Small intestine (tissue), 7 donors: ENCODE results near the gene GRIFIN. TPM values are rescaled to one million over a fixed set of nuclear protein-coding genes. Genes with fewer than 3 reads are reported as not detected.
A peak's percentile ranks its signal among the peaks of the same experiment; 100 is the strongest.

ENCODE experiments used
- DNase-seq, 2 donors: peaks; one replicate each; pipeline versions ENCODE4 v3.0.0 to v3.0.0-alpha.2; 2013
- FAIRE-seq: peaks from 2 replicates; lab custom pipeline; 2012; peaks lifted over from hg19 to GRCh38; lab: Jason Lieb, UNC
- H3K27ac ChIP-seq, 3 donors: one replicate each; pipeline ENCODE4 v1.5.1; 2013; ENCODE audit warnings: low read length in 2 of 3, mild to moderate bottlenecking in 2 of 3, control low read depth in 1 of 3, inconsistent platforms in 1 of 3, low read depth in 1 of 3, moderate library complexity in 1 of 3
- H3K27me3 ChIP-seq, 3 donors: one replicate each; pipeline ENCODE4 v1.6.1; 2013; ENCODE audit warnings: low read length in 3 of 3, inconsistent platforms in 1 of 3; ENCODE audit not compliant: control insufficient read depth in 3 of 3, insufficient read depth in 3 of 3
- H3K36me3 ChIP-seq, 3 donors: one replicate each; pipeline ENCODE4 v1.6.1; 2013; ENCODE audit warnings: low read length in 3 of 3, inconsistent platforms in 1 of 3, low read depth in 1 of 3, mild to moderate bottlenecking in 1 of 3, moderate library complexity in 1 of 3; ENCODE audit not compliant: control insufficient read depth in 3 of 3, insufficient read depth in 2 of 3
- H3K4me1 ChIP-seq, 3 donors: one replicate each; pipeline ENCODE4 v1.6.1; 2013; ENCODE audit warnings: low read length in 2 of 3, inconsistent platforms in 1 of 3, low read depth in 1 of 3, mild to moderate bottlenecking in 1 of 3, moderate library complexity in 1 of 3; ENCODE audit not compliant: control insufficient read depth in 3 of 3, insufficient read depth in 2 of 3
- H3K4me3 ChIP-seq, 3 donors: one replicate each; pipeline ENCODE4 v1.5.1; 2013; ENCODE audit warnings: low read length in 3 of 3, control low read depth in 1 of 3, inconsistent platforms in 1 of 3, low read depth in 1 of 3, mild to moderate bottlenecking in 1 of 3, moderate library complexity in 1 of 3
- H3K9me3 ChIP-seq, 2 donors: one replicate each; pipeline ENCODE4 v1.6.1; 2013; ENCODE audit warnings: low read depth in 1 of 2, low read length in 1 of 2; ENCODE audit not compliant: control insufficient read depth in 2 of 2, insufficient read depth in 1 of 2
- WGBS, 3 donors: extraction: QIAGEN DNeasy Blood & Tissue Kit; methylation state at CpG; one replicate each; pipeline ENCODE4 v1.1.7; 2013; 5-methylcytosine and 5-hydroxymethylcytosine counted together
- polyA plus RNA-seq, 4 donors: library from polyadenylated mRNA; stranded (reverse) in 3 of 4; unstranded in 1 of 4; fragments of 200-250 nt in 3 of 4; fragments of 120-200 nt in 1 of 4; gene quantifications; one replicate each; pipeline versions ENCODE4 v1.2.1 to v1.2.3, GENCODE V29; 2013
- donor health status: healthy with polysubstance abuse.
- donor health status: control.
- donor health status: control.
- donor health status: Bipolar disorder and iron deficiency.
- donor health status: healthy.

Gene GRIFIN
- polyA plus RNA-seq, 4 donors, result not detected

DNA sequence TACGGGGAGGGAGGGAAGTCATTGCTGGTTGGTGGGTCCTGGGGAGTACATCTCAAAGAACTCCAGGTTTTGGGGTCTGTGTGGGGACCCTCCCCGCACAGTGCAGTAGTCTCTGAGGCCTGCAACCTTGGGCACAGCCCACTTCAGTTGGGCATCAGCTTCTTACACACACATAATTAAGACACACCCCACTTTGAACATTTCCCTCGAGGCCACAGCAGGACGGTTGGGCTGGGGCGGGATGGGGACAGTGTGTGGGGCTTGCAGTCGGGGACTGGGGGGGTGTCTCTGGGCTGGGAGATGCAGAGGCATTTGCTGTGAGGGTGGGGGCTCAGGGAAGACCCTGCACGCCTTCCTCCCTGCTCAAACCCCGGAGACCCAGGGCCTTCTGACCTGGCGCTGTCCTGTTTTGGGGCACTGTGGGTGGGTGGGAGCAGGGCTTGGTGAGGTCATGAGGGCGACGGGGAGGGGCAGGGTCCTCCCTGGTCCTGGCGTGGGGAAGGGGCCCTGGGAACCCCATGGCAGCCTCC is 44.6 kb upstream of the GRIFIN start:
- FAIRE-seq (no peak), DNase-seq (peak; percentile 46 to 65)
- Histone ChIP-seq H3K4me3 (peak overlapping the region; percentile 68 to 74 (median 70)), H3K9me3 (no peaks in the 10 kb centered on the region), H3K4me1 (peaks cover 3 to 65% (median 4%) of the 10 kb centered on the region in 3 donors), H3K27me3 (peaks cover 0 to 12% (median 0%) of the 10 kb centered on the region in 3 donors), H3K36me3 (peaks cover 0 to 34% (median 0%) of the 10 kb centered on the region in 3 donors), H3K27ac (peak overlapping the region in 2 of 3 donors; percentile 63 to 98)
- 3 to 19% (median 12%) methylated on average over 8 to 12 of the region's 12 CpGs for WGBS, 3 donors

DNA sequence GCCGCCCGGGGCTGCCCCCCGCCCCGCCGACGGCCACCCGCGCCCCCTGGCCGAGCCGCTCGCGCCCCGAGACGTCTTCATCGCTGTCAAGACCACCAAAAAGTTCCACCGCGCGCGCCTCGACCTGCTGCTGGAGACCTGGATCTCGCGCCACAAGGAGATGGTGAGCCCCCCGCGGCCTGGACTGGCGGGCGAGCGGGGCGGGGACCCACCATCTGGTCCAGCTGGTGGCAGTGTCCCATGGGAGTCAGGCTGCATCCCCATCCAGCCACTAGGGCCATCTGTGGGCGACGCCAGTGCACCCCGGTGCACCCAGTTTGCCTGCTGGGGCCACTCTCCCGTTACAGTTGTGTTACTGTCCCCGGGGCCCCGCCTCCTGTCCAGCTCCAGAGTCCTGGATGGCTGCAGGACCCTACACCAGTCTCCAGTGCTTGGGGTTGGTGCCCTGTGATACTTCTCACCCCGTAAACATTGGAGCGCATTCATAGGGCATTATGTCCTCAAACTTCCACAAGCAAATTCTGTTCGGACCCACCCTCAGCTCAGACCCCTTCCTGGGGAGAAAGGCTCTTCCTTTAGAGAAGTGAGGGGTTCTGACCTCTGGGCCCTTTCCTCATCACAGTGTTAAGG is 44.0 kb upstream of the GRIFIN start:
- H3K36me3 ChIP-seq, result peaks cover 0 to 28% (median 0%) of the 10 kb centered on the region in 3 donors
- FAIRE-seq (no peak), DNase-seq (peak; percentile 64 to 71)
- H3K27ac ChIP-seq, result peak overlapping the region in 2 of 3 donors; percentile 63 to 98
- peak overlapping the region; percentile 68 to 74 (median 70) for H3K4me3 ChIP-seq
- no peaks in the 10 kb centered on the region for H3K9me3 ChIP-seq
- H3K27me3 ChIP-seq, result peaks cover 0 to 12% (median 0%) of the 10 kb centered on the region in 3 donors
- WGBS, 3 donors, result 0 to 3% (median 2%) methylated on average over 24 to 37 of the region's 37 CpGs
- H3K4me1 ChIP-seq, result peaks cover 3 to 59% (median 4%) of the 10 kb centered on the region in 3 donors

GRCh38 chr7:2519119-2519930 is 43.1 kb upstream of the GRIFIN start, which contains the start of gene LFNG:
Gene LFNG (plus strand): TSS chr7:2519774. CDS start chr7:2519862, 88 bp downstream.
- Histone ChIP-seq H3K9me3 (no peaks in the 10 kb centered on the region), H3K4me3 (peak within 1 kb of the TSS; percentile 68 to 74 (median 70)), H3K4me1 (peaks cover 0 to 50% (median 3%) of the 10 kb centered on the region in 3 donors), H3K27me3 (peaks cover 0 to 12% (median 0%) of the 10 kb centered on the region in 3 donors), H3K36me3 (peaks cover 0 to 19% (median 0%) of the 10 kb centered on the region in 3 donors), H3K27ac (peak within 1 kb of the TSS in 2 of 3 donors; percentile 63 to 98)
- FAIRE-seq, result no peak
- 0 to 1% (median 1%) methylated on average over 60 to 95 of the region's 95 CpGs for WGBS, 3 donors
- peak; percentile 92 to 95 for DNase-seq

GRCh38 chr7:2518737-2519118 is 42.5 kb upstream of the GRIFIN start:
- FAIRE-seq, result no peak
- Histone ChIP-seq H3K4me3 (peak overlapping the region in 2 of 3 donors; percentile 35 to 54), H3K27me3 (peaks cover 0 to 12% (median 0%) of the 10 kb centered on the region in 3 donors), H3K27ac (peak overlapping the region in 2 of 3 donors; percentile 11 to 40), H3K9me3 (no peaks in the 10 kb centered on the region), H3K36me3 (peaks cover 0 to 18% (median 0%) of the 10 kb centered on the region in 3 donors), H3K4me1 (peaks cover 0 to 46% (median 3%) of the 10 kb centered on the region in 3 donors)
- no peak for DNase-seq
- 1 to 5% (median 4%) methylated on average over 33 to 41 of the region's 41 CpGs for WGBS, 3 donors

GRCh38 chr7:2517678-2518507 is 41.7 kb upstream of the GRIFIN start:
- FAIRE-seq (no peak), DNase-seq (peak; percentile 57 to 75)
- WGBS, 3 donors, result 37 to 60% (median 53%) methylated on average over 16 to 18 of the region's 18 CpGs
- Histone ChIP-seq H3K9me3 (no peaks in the 10 kb centered on the region), H3K27me3 (peaks cover 0 to 12% (median 0%) of the 10 kb centered on the region in 3 donors), H3K4me1 (peaks cover 0 to 39% (median 3%) of the 10 kb centered on the region in 3 donors), H3K27ac (peak overlapping the region in 1 of 3 donors; percentile 40), H3K4me3 (no peak overlapping the region), H3K36me3 (peaks cover 0 to 13% (median 0%) of the 10 kb centered on the region in 3 donors)

DNA sequence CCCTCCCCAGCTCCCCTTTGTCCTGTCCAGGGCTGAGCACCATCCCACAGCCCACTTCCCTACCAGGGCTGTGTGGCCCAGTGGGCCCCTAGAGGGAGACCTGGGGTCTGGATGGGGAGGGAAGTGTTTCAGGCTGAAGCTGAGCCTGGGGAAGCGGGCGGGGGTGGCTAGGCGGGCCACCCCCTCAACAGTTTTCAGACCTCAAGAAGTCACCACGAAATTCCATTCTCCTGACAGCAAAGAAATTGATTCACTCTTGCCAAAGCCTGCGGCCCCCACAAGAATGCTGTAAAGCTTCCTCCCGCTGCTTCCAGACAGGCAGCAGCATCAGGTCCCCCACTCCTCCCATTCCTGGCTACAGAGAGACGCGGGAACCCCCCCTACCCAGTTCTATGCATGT is 40.8 kb upstream of the GRIFIN start:
- H3K4me1 ChIP-seq, result peaks cover 0 to 36% (median 3%) of the 10 kb centered on the region in 3 donors
- 72 to 84% (median 73%) methylated on average over 8 of the region's 8 CpGs for WGBS, 3 donors
- peaks cover 0 to 12% (median 0%) of the 10 kb centered on the region in 3 donors for H3K27me3 ChIP-seq
- no peak for FAIRE-seq
- H3K36me3 ChIP-seq, result peaks cover 0 to 7% (median 0%) of the 10 kb centered on the region in 3 donors
- H3K27ac ChIP-seq, result no peak overlapping the region
- no peaks in the 10 kb centered on the region for H3K9me3 ChIP-seq
- no peak for DNase-seq
- H3K4me3 ChIP-seq, result no peak overlapping the region

GRCh38 chr7:2516194-2516555 is 40.0 kb upstream of the GRIFIN start:
- no peak overlapping the region for H3K4me3 ChIP-seq
- H3K9me3 ChIP-seq, result no peaks in the 10 kb centered on the region
- no peak overlapping the region for H3K27ac ChIP-seq
- FAIRE-seq, result no peak
- peaks cover 0 to 12% (median 0%) of the 10 kb centered on the region in 3 donors for H3K27me3 ChIP-seq
- peaks cover 3 to 36% (median 4%) of the 10 kb centered on the region in 3 donors for H3K4me1 ChIP-seq
- no peaks in the 10 kb centered on the region for H3K36me3 ChIP-seq
- WGBS, 3 donors, result 89 to 92% (median 91%) methylated on average over 7 to 8 of the region's 8 CpGs
- DNase-seq, result no peak
